ENCODE data around the gene GXYLT2. TPM values are rescaled to one million over a fixed set of nuclear protein-coding genes. Genes with fewer than 3 reads are reported as not detected.

GXYLT2 gene
- total and polyA plus RNA-seq, 10 of the 15 experiments (the other 5 are each of a cell fraction or from before 2014, with no cell fraction given), result 0.27 to 2.6 (median 0.78) TPM

GRCh38 chr3:72996473-72997333 lies 108.9 kb downstream of the GXYLT2 start, which contains the start of gene PPP4R2 (continued):
- TF ChIP-seq ZNF687 (IDR thresholded peaks at IDR 0.05) (peak; percentile 97), USF1 (IDR thresholded peaks at IDR 0.05; ENCODE audit: borderline replicate concordance, extremely low read length, insufficient read depth, low read depth, low read length) (no peak), MAX (IDR thresholded peaks at IDR 0.05; ENCODE audit: low read depth, low read length) (peak; percentile 77), SMC3 (IDR thresholded peaks at IDR 0.05; ENCODE audit: borderline replicate concordance, low read length) (no peak), EZH2 (IDR thresholded peaks at IDR 0.05; ENCODE audit: borderline replicate concordance, control insufficient read depth, low read depth, low read length) (no peak), E2F8 (IDR thresholded peaks at IDR 0.05; ENCODE audit: low read depth, partially characterized antibody) (no peak), TCF3 (IDR thresholded peaks at IDR 0.05; ENCODE audit: borderline replicate concordance, insufficient read depth, low read depth, low read length) (0 out of 2 replicates have a peak, but pooled peaks have one; percentile 37), WRNIP1 (IDR thresholded peaks at IDR 0.05; ENCODE audit: borderline replicate concordance, low read depth, low read length) (no peak), ZBTB40 (IDR thresholded peaks at IDR 0.05; ENCODE audit: borderline replicate concordance) (no peak), CEBPZ (IDR thresholded peaks at IDR 0.05; ENCODE audit: low read depth, low read length) (no peak)

Measured in GM12878 (cell line).